ENCODE measurements around the gene INPP5D. TPM values are rescaled to one million over a fixed set of nuclear protein-coding genes. Genes with fewer than 3 reads are reported as not detected.

The INPP5D gene
- total RNA-seq, result 0.65 and 1.0 TPM in 2 replicates

GRCh38 chr2:233059797-233060500, at the start of gene INPP5D:
TSS of gene INPP5D (plus strand) at chr2:233060342. CDS start at chr2:233060479, 137 bp downstream.

GRCh38 chr2:233013027-233013461, 47.1 kb upstream of the INPP5D start, which contains the start of gene NGEF:
TSS of gene NGEF (minus strand) at chr2:233013256. CDS start at chr2:232974890, 38,366 bp downstream.

GRCh38 chr2:233032551-233033320, 27.4 kb upstream of the INPP5D start, which contains the start of gene NEU2:
TSS of gene NEU2 (plus strand) at chr2:233032672. CDS start at chr2:233032672, 0 bp downstream.

GRCh38 chr2:233251306-233252116, 191.4 kb downstream of the INPP5D start, which contains the start of gene ATG16L1:
TSS of gene ATG16L1 (plus strand) at chr2:233251673. CDS start at chr2:233251828, 155 bp downstream.

Other genes starting within 250 kb of the INPP5D start
- 0.26 and 6.8 TPM in 2 replicates for gene SNORC, start 190.1 kb upstream of the INPP5D start, total RNA-seq
- 0.08 and 3.0 TPM in 2 replicates for gene NGEF, start 47.1 kb upstream of the INPP5D start, total RNA-seq
- gene NEU2, start 27.7 kb upstream of the INPP5D start, total RNA-seq, result not detected in 2 replicates
- 16.0 and 16.8 TPM in 2 replicates for gene ATG16L1, start 191.3 kb downstream of the INPP5D start, total RNA-seq
- not detected in 2 replicates for gene SAG, start 247.5 kb downstream of the INPP5D start, total RNA-seq